ENCODE measurements around the gene PCA3. TPM values are rescaled to one million over a fixed set of nuclear protein-coding genes. Genes with fewer than 3 reads are reported as not detected.

Gene PCA3
- total and polyA plus RNA-seq, 2 donors (not counting 1 experiment from before 2014, with no cell fraction given) = 0.09 TPM; not detected in 1

DNA sequence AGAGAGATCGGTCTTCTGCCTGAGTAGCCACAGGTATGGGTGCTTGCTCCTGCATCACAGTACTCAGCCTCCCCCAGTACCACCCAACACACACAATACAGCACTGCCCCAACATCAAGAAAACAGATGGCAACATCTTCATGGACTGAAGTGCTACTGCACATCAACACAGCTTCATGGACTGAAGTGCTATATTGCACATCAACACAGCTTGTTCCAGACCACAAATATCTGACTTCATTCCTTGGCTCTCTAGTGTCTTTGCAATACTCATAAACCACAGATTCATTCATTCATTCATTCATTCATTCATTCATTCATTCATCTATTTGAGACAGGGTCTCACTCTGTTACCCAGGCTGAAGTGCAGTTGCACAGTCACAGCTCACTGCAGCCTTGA lies 31.1 kb upstream of the PCA3 start:
- ChIA-PET POLR2A (no interaction called here), CTCF (no interaction called here)
- Histone ChIP-seq H3K27me3 (replicated peaks in 1 of 4; ENCODE audit: control extremely low read depth in 1 of 4, control insufficient read depth in 3 of 4, insufficient read depth in 4 of 4, low read length in 3 of 4) (no peaks in the 10 kb centered on the region), H3K9me3 (ENCODE audit: control extremely low read depth in 1 of 3, control insufficient read depth in 2 of 3, insufficient read depth in 1 of 3, low read length in 2 of 3) (no peaks in the 10 kb centered on the region), H4K20me1 (ENCODE audit: control insufficient read depth, insufficient read depth, low read length, poor library complexity, severe bottlenecking) (no peaks in the 10 kb centered on the region), H3K79me2 (ENCODE audit: control insufficient read depth, insufficient read depth, low read length) (no peaks in the 10 kb centered on the region), H3K9ac (ENCODE audit: low read length) (no peak overlapping the region), H3K36me3 (replicated peaks in 1 of 2; ENCODE audit: control extremely low read depth in 1 of 2, control insufficient read depth in 1 of 2, extremely low read depth in 1 of 2, insufficient read depth in 2 of 2, low read length in 1 of 2) (no peaks in the 10 kb centered on the region), H2AFZ (ENCODE audit: insufficient read depth, low read depth, low read length, poor library complexity, severe bottlenecking) (no peak overlapping the region), H3K4me3 (ENCODE audit: control extremely low read depth in 1 of 5, extremely low read depth in 1 of 5, insufficient read depth in 1 of 5, low read depth in 2 of 5, low read length in 4 of 5) (no peak overlapping the region), H3K4me1 (ENCODE audit: control insufficient read depth in 2 of 2, insufficient read depth in 2 of 2, low read length in 2 of 2) (no peaks in the 10 kb centered on the region), H3K4me2 (replicated peaks; ENCODE audit: low read depth, low read length, poor library complexity, severe bottlenecking) (no peak overlapping the region), H3K27ac (ENCODE audit: low read length in 2 of 2) (no peak overlapping the region)
- WGBS (ENCODE audit: insufficient coverage) = no CpG with 5 or more reads among the region's 1 CpG
- Mint-ChIP-seq H3K27me3 (peaks cover 9% of the 10 kb centered on the region), H3K27ac (no peak overlapping the region), H3K4me1 (peaks cover 3% of the 10 kb centered on the region), H3K9me3 (ENCODE audit: insufficient read depth) (no peaks in the 10 kb centered on the region), H3K4me3 (no peak overlapping the region)
- no peak for DNase-seq
- ATAC-seq (ENCODE audit: low read depth) = no peak
- intact Hi-C loops (cut with micrococcal nuclease) = no loop called here
- TF ChIP-seq CTCF (IDR thresholded peaks at IDR 0.05) (no peak), EZH2 (IDR thresholded peaks at IDR 0.05; ENCODE audit: borderline replicate concordance, insufficient read depth, low read depth, low read length, poor library complexity, severe bottlenecking) (no peak)

DNA sequence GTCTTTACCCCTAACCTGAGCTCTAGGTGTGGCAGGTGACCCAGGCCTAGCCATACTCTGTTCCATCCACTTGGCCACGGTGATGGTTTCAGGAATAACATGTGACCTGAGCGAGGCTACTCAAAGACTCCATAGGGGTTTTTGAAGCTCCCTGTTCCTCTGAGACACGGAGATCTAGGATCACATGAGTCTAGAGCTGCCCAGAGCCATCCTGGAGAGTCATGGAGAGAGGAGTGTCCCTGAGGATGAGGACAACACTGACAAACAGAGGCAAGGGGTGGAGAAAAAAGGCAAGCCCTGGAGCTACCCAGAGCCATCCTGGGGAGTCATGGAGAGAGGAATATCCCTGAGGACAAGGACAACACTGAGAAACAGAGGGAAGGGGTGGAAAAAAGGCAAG lies 29.5 kb upstream of the PCA3 start:
- H3K4me1 ChIP-seq (ENCODE audit: control insufficient read depth in 2 of 2, insufficient read depth in 2 of 2, low read length in 2 of 2) = no peaks in the 10 kb centered on the region
- ATAC-seq (ENCODE audit: low read depth) = no peak
- TF ChIP-seq CTCF (IDR thresholded peaks at IDR 0.05) (no peak), EZH2 (IDR thresholded peaks at IDR 0.05; ENCODE audit: borderline replicate concordance, insufficient read depth, low read depth, low read length, poor library complexity, severe bottlenecking) (no peak)
- no peaks in the 10 kb centered on the region for H3K9me3 Mint-ChIP-seq (ENCODE audit: insufficient read depth)
- no peak overlapping the region for H3K4me2 ChIP-seq (replicated peaks; ENCODE audit: low read depth, low read length, poor library complexity, severe bottlenecking)
- intact Hi-C loops (cut with micrococcal nuclease) = no loop called here
- peaks cover 3% of the 10 kb centered on the region for H3K27me3 Mint-ChIP-seq
- no peaks in the 10 kb centered on the region for H4K20me1 ChIP-seq (ENCODE audit: control insufficient read depth, insufficient read depth, low read length, poor library complexity, severe bottlenecking)
- POLR2A ChIA-PET = no interaction called here
- no peak for DNase-seq
- H3K27me3 ChIP-seq (replicated peaks in 1 of 4; ENCODE audit: control extremely low read depth in 1 of 4, control insufficient read depth in 3 of 4, insufficient read depth in 4 of 4, low read length in 3 of 4) = no peaks in the 10 kb centered on the region
- no peak overlapping the region for H3K9ac ChIP-seq (ENCODE audit: low read length)
- no peak overlapping the region for H3K4me3 Mint-ChIP-seq
- H3K9me3 ChIP-seq (ENCODE audit: control extremely low read depth in 1 of 3, control insufficient read depth in 2 of 3, insufficient read depth in 1 of 3, low read length in 2 of 3) = no peaks in the 10 kb centered on the region
- no peaks in the 10 kb centered on the region for H3K79me2 ChIP-seq (ENCODE audit: control insufficient read depth, insufficient read depth, low read length)
- H3K27ac Mint-ChIP-seq = no peak overlapping the region
- no peak overlapping the region for H3K4me3 ChIP-seq (ENCODE audit: control extremely low read depth in 1 of 5, extremely low read depth in 1 of 5, insufficient read depth in 1 of 5, low read depth in 2 of 5, low read length in 4 of 5)
- no peak overlapping the region for H2AFZ ChIP-seq (ENCODE audit: insufficient read depth, low read depth, low read length, poor library complexity, severe bottlenecking)
- CTCF ChIA-PET = interaction anchor here (1.3 kb wide), 1 partner anchor 76 kb away, joined by 3 read pairs; no protein-coding TSS in a partner anchor
- peaks cover 3% of the 10 kb centered on the region for H3K4me1 Mint-ChIP-seq
- H3K27ac ChIP-seq (ENCODE audit: low read length in 2 of 2) = no peak overlapping the region
- 95% methylated on average over 3 of the region's 3 CpGs for WGBS (ENCODE audit: insufficient coverage)
- no peaks in the 10 kb centered on the region for H3K36me3 ChIP-seq (replicated peaks in 1 of 2; ENCODE audit: control extremely low read depth in 1 of 2, control insufficient read depth in 1 of 2, extremely low read depth in 1 of 2, insufficient read depth in 2 of 2, low read length in 1 of 2)

Measured in B cell (primary cell).